ENCODE measurements around the gene CDK15. TPM values are rescaled to one million over a fixed set of nuclear protein-coding genes. Genes with fewer than 3 reads are reported as not detected.

CDK15 gene
- total RNA-seq, 1 donor from 2014 or later: 1.8 TPM

GRCh38 chr2:201888426-201888800 is 82.1 kb downstream of the CDK15 start:
- Mint-ChIP-seq H3K4me1 (ENCODE audit: unreplicated experiment) (peaks cover 48% of the 10 kb centered on the region), H3K27me3 (no peaks in the 10 kb centered on the region), H3K36me3 (no peaks in the 10 kb centered on the region), H3K27ac (no peak overlapping the region), H3K4me3 (peak overlapping the region; percentile 75), H3K9me3 (no peaks in the 10 kb centered on the region)
- DNase-seq (ENCODE audit: extremely low spot score, unreplicated experiment): no peak
- no peak for TF ChIP-seq CTCF (conservative IDR thresholded peaks at IDR 0.05)

GRCh38 chr2:201890453-201890852 is 84.1 kb downstream of the CDK15 start:
- no peaks in the 10 kb centered on the region for H3K27me3 Mint-ChIP-seq
- H3K36me3 Mint-ChIP-seq: no peaks in the 10 kb centered on the region
- TF ChIP-seq CTCF (conservative IDR thresholded peaks at IDR 0.05): no peak
- DNase-seq (ENCODE audit: extremely low spot score, unreplicated experiment): no peak
- H3K9me3 Mint-ChIP-seq: no peaks in the 10 kb centered on the region
- H3K4me1 Mint-ChIP-seq (ENCODE audit: unreplicated experiment): peaks cover 48% of the 10 kb centered on the region
- H3K4me3 Mint-ChIP-seq: peak overlapping the region; percentile 1
- H3K27ac Mint-ChIP-seq: no peak overlapping the region

- Mint-ChIP-seq H3K4me3 (no peak overlapping the region), H3K27me3 (no peaks in the 10 kb centered on the region), H3K9me3 (no peaks in the 10 kb centered on the region)
Observed at GRCh38 chr2:201891676-201892075, 85.3 kb downstream of the CDK15 start.

GRCh38 chr2:201892516-201892915 is 86.2 kb downstream of the CDK15 start:
- H3K4me1 Mint-ChIP-seq (ENCODE audit: unreplicated experiment): peaks cover 45% of the 10 kb centered on the region
- H3K27me3 Mint-ChIP-seq: no peaks in the 10 kb centered on the region
- no peaks in the 10 kb centered on the region for H3K36me3 Mint-ChIP-seq
- H3K27ac Mint-ChIP-seq: no peak overlapping the region
- no peak for DNase-seq (ENCODE audit: extremely low spot score, unreplicated experiment)
- H3K9me3 Mint-ChIP-seq: no peaks in the 10 kb centered on the region
- no peak overlapping the region for H3K4me3 Mint-ChIP-seq
- no peak for TF ChIP-seq CTCF (conservative IDR thresholded peaks at IDR 0.05)

More at GRCh38 chr2:201891676-201892075, 85.3 kb downstream of the CDK15 start:
- no peak for DNase-seq (ENCODE audit: extremely low spot score, unreplicated experiment)
- Mint-ChIP-seq H3K36me3 (no peaks in the 10 kb centered on the region), H3K27ac (no peak overlapping the region), H3K4me1 (ENCODE audit: unreplicated experiment) (peaks cover 48% of the 10 kb centered on the region)
- TF ChIP-seq CTCF (conservative IDR thresholded peaks at IDR 0.05): no peak

- Mint-ChIP-seq H3K4me3 (no peak overlapping the region), H3K36me3 (no peaks in the 10 kb centered on the region), H3K27me3 (no peaks in the 10 kb centered on the region), H3K4me1 (ENCODE audit: unreplicated experiment) (peaks cover 9% of the 10 kb centered on the region), H3K27ac (no peak overlapping the region), H3K9me3 (no peaks in the 10 kb centered on the region)
- no peak for DNase-seq (ENCODE audit: extremely low spot score, unreplicated experiment)
- no peak for TF ChIP-seq CTCF (conservative IDR thresholded peaks at IDR 0.05)
Observed at GRCh38 chr2:201900362-201900761, 94.0 kb downstream of the CDK15 start.

- no peak for DNase-seq (ENCODE audit: extremely low spot score, unreplicated experiment)
- no peak for TF ChIP-seq CTCF (conservative IDR thresholded peaks at IDR 0.05)
- Mint-ChIP-seq H3K9me3 (no peaks in the 10 kb centered on the region), H3K4me1 (ENCODE audit: unreplicated experiment) (peaks cover 14% of the 10 kb centered on the region), H3K27ac (no peak overlapping the region), H3K27me3 (peaks cover 2% of the 10 kb centered on the region), H3K4me3 (no peak overlapping the region), H3K36me3 (no peaks in the 10 kb centered on the region)
Observed at GRCh38 chr2:201901786-201902185, 95.4 kb downstream of the CDK15 start.
